Sciatic nerve (tissue), 1 donor: ENCODE results near the gene DRC3. TPM values are rescaled to one million over a fixed set of nuclear protein-coding genes. Genes with fewer than 3 reads are reported as not detected.

Source experiments
- total RNA-seq: library from RNA; stranded (reverse); fragmentation: NEBNext Ultra II Directional; extraction: Animal tissue kit (Norgen Biotek cat#: 25700); gene quantifications from one replicate; pipeline ENCODE4 v1.2.1, GENCODE V29; 2021
- donor health status: DM: no; HTN: no; CAD: no.

The DRC3 gene
- total RNA-seq, 1 donor from 2014 or later = 5.8 TPM

Other genes with a start within 250 kb of the DRC3 start
- 257 TPM for gene SREBF1, start 135.9 kb upstream of the DRC3 start, total RNA-seq
- 144 TPM for gene TOM1L2, start 462 bp upstream of the DRC3 start, total RNA-seq
- 22.8 TPM for gene ATPAF2, start 66.3 kb downstream of the DRC3 start, total RNA-seq
- gene GID4, start 66.5 kb downstream of the DRC3 start, total RNA-seq = 17.1 TPM
- gene DRG2, start 115.1 kb downstream of the DRC3 start, total RNA-seq = 29.8 TPM
- 4.4 TPM for gene MYO15A, start 135.9 kb downstream of the DRC3 start, total RNA-seq
- 96.3 TPM for gene ALKBH5, start 211.0 kb downstream of the DRC3 start, total RNA-seq